Colonic mucosa (tissue), 4 donors: ENCODE measurements around the gene RNF41. TPM values are rescaled to one million over a fixed set of nuclear protein-coding genes. Genes with fewer than 3 reads are reported as not detected.

Experiments used
- DNase-seq: peaks from one replicate; pipeline ENCODE4 v3.0.0-alpha.2; 2020
- H3K27ac ChIP-seq: fragments of 200-600 bp; one replicate; pipeline ENCODE4 v1.8.0; 2021
- H3K27me3 ChIP-seq: fragments of 200-600 bp; one replicate; pipeline ENCODE4 v1.8.0; 2021
- H3K36me3 ChIP-seq: fragments of 200-600 bp; one replicate; pipeline ENCODE4 v1.8.0; 2021
- H3K4me1 ChIP-seq: fragments of 200-600 bp; one replicate; pipeline ENCODE4 v1.8.0; 2021; ENCODE audit warnings: mild to moderate bottlenecking
- H3K4me3 ChIP-seq: fragments of 200-600 bp; one replicate; pipeline ENCODE4 v1.8.0; 2021
- H3K9ac ChIP-seq, 2 donors: one replicate each; pipeline ENCODE4 v1.7.0; 2013; ENCODE audit warnings: control low read depth in 2 of 2, low read depth in 2 of 2, low read length in 2 of 2
- H3K9me3 ChIP-seq: fragments of 200-600 bp; one replicate; pipeline ENCODE4 v1.8.0; 2021
- intact Hi-C: fragments of 100-400 bp; cut with DNase I; formaldehyde crosslinking; loops from one replicate; pipeline ENCODE4 v1.14.1; 2022
- total RNA-seq, 2 donors: library from RNA; stranded (reverse); fragmentation: NEBNext Ultra II Directional in 1 of 2; extraction: Animal tissue kit (Norgen Biotek cat#: 25700) in 1 of 2; gene quantifications; one replicate each; pipeline ENCODE4 v1.2.1, GENCODE V29; 2021
- TF ChIP-seq, protein P1 (sequence below): fragments of 200-600 bp; IDR thresholded peaks from one replicate; pipeline ENCODE4 v1.8.0; 2022; ENCODE audit warnings: antibody characterized with exemption, mild to moderate bottlenecking
- donor health status: healthy.
- donor health status: DM: no; HTN: no; CAD: no.
- donor health status: DM: no; HTN: no; CAD: no.

RNF41 gene
- total RNA-seq, 2 donors from 2014 or later, result 29.0 to 36.0 TPM

DNA sequence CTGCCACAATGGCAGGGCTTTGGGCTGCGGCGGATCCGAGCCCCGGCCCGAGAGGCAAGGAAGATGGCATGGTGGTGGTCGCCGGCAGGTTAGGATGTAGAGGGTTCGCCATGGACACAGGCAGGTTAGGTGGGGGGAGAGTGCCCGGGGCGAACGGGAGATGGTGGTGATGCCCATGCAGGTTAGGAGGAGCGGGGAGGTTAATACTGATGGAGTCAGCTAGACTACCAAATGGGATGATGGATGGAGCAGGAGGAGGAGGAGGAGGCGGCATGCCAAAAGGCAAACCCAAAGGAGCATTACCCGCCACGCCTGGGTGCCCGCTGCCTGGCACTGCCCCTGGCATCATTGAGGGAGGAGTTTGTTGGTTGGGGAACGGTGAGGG is 57.4 kb downstream of the RNF41 start:
- Histone ChIP-seq H3K27ac (no peak overlapping the region), H3K4me3 (no peak overlapping the region), H3K9me3 (no peaks in the 10 kb centered on the region), H3K4me1 (peaks cover 5% of the 10 kb centered on the region), H3K36me3 (peaks cover 17% of the 10 kb centered on the region), H3K27me3 (no peaks in the 10 kb centered on the region), H3K9ac (no peak overlapping the region)
- TF ChIP-seq, protein P1, sequence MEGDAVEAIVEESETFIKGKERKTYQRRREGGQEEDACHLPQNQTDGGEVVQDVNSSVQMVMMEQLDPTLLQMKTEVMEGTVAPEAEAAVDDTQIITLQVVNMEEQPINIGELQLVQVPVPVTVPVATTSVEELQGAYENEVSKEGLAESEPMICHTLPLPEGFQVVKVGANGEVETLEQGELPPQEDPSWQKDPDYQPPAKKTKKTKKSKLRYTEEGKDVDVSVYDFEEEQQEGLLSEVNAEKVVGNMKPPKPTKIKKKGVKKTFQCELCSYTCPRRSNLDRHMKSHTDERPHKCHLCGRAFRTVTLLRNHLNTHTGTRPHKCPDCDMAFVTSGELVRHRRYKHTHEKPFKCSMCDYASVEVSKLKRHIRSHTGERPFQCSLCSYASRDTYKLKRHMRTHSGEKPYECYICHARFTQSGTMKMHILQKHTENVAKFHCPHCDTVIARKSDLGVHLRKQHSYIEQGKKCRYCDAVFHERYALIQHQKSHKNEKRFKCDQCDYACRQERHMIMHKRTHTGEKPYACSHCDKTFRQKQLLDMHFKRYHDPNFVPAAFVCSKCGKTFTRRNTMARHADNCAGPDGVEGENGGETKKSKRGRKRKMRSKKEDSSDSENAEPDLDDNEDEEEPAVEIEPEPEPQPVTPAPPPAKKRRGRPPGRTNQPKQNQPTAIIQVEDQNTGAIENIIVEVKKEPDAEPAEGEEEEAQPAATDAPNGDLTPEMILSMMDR, result no peak
- no peak for DNase-seq
- intact Hi-C loops, result loop anchor here (5.0 kb wide), 1 partner anchor 37 kb away; the partner anchor contains the start of gene ESYT1

DNA sequence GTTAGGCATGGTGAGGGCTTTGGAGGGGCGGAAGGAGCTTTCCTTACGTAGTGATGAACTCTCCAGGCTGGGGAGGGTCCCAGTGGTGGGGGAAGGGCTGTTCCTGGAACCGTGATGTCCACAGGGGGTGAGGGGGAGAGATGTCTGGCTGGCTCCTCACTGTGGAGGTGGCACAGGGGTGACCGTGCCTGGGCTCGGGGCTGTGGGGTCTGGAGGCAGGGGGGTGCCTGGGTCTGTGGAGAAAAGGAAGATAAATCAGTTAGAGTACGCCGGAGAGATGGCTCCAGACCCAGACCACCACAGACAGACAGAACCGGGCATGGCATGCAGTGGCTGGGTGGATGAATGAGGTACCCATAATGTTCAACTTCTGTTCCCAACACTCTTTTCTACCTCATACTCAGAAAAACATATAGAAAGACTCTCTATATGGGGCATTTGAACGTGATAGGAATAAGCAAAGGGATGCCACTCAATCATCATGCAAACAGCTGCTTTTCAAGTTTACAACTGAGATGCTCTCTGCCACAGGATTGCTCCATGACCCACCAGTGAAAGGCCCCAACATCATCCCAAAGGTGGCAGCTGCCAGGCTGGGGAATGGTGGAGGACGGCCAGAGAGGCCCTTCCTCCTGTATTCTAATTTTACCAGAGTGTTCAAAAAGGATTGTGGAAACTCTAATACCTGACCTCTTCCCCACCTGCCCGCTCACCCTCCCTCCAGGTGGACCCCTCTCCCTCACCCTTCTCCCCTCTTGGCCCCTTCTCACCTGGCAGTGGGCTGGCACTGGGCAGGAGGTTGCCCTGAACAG is 58.0 kb downstream of the RNF41 start:
- Histone ChIP-seq H3K36me3 (peaks cover 17% of the 10 kb centered on the region), H3K9ac (no peak overlapping the region)
- intact Hi-C loops, result loop anchor here (5.0 kb wide), 1 partner anchor 36 kb away; the partner anchor contains the start of gene ESYT1

DNA sequence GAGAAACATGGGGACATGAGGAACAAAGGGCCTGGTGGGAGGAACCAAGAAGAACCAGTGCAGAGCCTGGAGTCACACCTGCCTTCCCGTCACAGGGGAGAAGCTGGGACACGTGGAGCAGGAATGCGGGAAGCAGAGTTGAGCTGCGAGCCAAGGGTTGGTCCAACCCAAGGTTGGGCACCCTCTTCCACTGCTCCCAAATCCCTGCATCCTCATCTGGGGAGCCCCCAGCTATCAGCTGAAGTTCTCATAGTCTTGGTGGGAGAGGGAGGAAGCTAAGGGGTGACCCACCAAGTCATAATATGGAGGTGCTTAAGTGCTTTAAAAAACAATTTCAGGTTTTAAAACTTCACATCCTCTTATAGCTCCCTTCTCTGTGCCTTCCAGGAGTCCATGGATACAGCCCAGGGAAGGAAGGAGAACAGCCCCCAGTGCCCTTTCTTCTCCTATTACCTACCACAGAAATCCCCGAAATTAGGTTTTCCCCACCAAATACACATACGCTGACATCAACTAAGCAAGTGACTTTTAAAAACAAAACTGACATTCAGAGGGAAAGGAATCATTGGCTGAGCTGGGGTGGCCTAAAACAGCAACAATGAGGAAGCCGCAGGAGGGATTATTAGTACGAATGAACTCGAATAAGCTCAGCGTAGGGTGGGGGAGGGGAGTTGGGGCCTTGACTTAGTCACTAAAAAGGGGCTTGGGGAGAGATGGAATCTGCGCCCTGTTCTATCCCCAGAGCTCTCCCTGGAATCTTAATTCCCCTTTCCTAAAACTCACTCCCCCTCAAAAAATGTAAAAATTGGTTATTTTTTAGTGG is 59.0 kb downstream of the RNF41 start:
- DNase-seq, result no peak
- Histone ChIP-seq H3K4me1 (peaks cover 5% of the 10 kb centered on the region), H3K36me3 (peaks cover 17% of the 10 kb centered on the region), H3K4me3 (no peak overlapping the region), H3K9me3 (no peaks in the 10 kb centered on the region), H3K27me3 (no peaks in the 10 kb centered on the region), H3K9ac (no peak overlapping the region), H3K27ac (no peak overlapping the region)
- TF ChIP-seq, protein P1, result no peak
- intact Hi-C loops, result loop anchor here (5.0 kb wide), 1 partner anchor 35 kb away; the partner anchor contains the start of gene ESYT1

More for the DNA sequence above, 58.0 kb downstream of the RNF41 start:
- H3K27me3 ChIP-seq, result no peaks in the 10 kb centered on the region
- peaks cover 5% of the 10 kb centered on the region for H3K4me1 ChIP-seq
- no peaks in the 10 kb centered on the region for H3K9me3 ChIP-seq
- no peak overlapping the region for H3K4me3 ChIP-seq
- DNase-seq, result no peak
- H3K27ac ChIP-seq, result no peak overlapping the region
- TF ChIP-seq, protein P1, result no peak

DNA sequence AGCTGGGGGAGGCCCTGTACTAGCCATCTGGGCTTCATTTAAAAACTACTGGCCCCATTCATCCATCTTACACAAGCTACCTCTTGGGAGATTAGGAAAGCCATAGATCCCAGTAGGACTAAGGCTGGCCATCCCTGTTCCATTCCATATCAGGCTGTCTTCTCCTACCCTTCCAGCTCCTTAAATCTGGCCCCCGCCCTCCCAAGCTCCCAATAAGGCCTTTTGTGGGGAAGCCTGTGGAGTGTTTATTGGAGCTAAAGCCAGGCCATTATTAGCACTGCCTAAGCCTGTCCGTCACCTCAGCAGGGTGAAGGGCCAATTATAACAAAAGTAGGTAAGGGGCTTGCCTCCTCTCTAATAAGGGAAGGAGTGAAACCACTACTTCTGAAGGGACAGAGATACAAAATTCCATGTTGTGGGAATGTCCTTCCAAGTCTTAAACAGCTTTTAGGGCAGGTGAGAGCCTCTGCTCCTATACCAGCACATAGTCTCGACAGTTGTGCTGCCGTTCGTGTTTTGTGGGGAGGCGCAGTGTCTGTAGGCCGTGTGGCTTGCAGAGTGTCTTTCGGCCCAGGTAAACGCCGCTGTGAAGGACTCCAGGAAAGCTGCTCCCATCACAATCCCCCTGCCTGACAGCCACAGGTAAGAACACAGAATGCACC is 59.9 kb downstream of the RNF41 start:
- Histone ChIP-seq H3K9ac (peak overlapping the region in 1 of 2 donors; percentile 100), H3K4me1 (peaks cover 7% of the 10 kb centered on the region), H3K9me3 (no peaks in the 10 kb centered on the region), H3K36me3 (peaks cover 17% of the 10 kb centered on the region), H3K4me3 (no peak overlapping the region), H3K27ac (peak overlapping the region; percentile 96), H3K27me3 (no peaks in the 10 kb centered on the region)
- intact Hi-C loops, result loop anchor here (5.0 kb wide), 1 partner anchor 35 kb away; the partner anchor contains the start of gene ESYT1
- DNase-seq, result no peak
- TF ChIP-seq, protein P1, result no peak
